Measurements from ENCODE around the gene KCP. TPM values are rescaled to one million over a fixed set of nuclear protein-coding genes. Genes with fewer than 3 reads are reported as not detected.
A peak's percentile ranks its signal among the peaks of the same experiment; 100 is the strongest.

The KCP gene
- total RNA-seq, 1 experiment from 2014 or later, result 0.50 TPM

DNA sequence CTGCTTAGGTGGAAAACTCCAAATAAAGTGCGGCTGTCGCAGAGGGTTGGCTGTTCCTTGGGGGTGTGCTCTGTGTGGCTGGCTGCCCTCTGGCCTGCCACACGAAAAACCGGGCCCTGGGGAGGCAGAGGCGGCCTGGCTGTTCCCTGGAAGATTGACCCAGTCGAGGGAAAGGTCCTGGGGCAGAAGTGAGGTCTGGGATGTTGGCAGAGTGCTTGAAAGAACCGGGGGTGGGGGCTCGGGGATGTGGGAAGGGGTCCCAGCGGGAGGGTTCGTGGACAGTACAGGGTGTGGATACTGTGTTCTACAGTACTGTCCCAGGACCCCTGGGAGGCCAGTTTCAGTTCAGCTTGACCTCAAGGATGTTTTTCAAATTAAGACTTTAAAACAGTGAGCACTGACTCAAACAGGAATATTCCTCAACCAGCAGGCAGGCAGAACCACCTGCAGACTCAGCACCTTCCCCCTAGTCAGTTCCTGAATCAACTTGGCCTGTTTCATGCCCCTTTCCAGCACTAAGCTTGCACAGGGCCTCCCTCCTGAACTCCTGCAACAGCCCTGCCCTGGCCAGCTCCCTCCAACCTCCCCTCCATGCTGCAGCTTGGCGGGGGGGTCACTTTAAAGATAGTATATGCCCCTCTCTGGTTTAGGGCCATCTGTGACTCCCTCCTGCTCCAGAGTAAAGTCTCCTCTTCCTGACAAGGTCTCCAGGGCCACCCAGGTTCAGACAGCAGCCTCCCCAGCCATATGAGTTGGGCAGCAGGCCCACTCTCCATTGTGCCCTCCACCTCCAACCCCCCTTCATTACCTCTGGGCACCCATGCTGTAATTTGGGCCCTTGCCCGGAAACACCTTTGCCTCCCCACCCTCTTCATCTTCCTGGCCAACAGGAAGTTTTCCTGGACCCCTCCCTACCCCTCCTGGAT, 51.0 kb downstream of the KCP start:
- Mint-ChIP-seq H3K4me3 (ENCODE audit: unreplicated experiment) (no peak overlapping the region), H3K27ac (ENCODE audit: unreplicated experiment) (no peak overlapping the region), H3K36me3 (ENCODE audit: insufficient read depth, unreplicated experiment) (peaks cover 37% of the 10 kb centered on the region), H3K27me3 (ENCODE audit: insufficient read depth, unreplicated experiment) (no peaks in the 10 kb centered on the region), H3K4me1 (ENCODE audit: low read depth, unreplicated experiment) (peaks cover 6% of the 10 kb centered on the region), H3K9me3 (ENCODE audit: unreplicated experiment) (no peaks in the 10 kb centered on the region)
- no TSS peak for BruUV-seq (replicated peaks)
- no peak overlapping the region for H3K4me3 ChIP-seq (ENCODE audit: low read depth, low read length)
- no peaks in the 10 kb centered on the region for H3K27me3 ChIP-seq (replicated peaks; ENCODE audit: control insufficient read depth, insufficient read depth, low read length)
- H3K36me3 ChIP-seq (ENCODE audit: control insufficient read depth, insufficient read depth, low read length), result no peaks in the 10 kb centered on the region; the same call in 1 of the 2 replicates
- TF ChIP-seq, protein P1, sequence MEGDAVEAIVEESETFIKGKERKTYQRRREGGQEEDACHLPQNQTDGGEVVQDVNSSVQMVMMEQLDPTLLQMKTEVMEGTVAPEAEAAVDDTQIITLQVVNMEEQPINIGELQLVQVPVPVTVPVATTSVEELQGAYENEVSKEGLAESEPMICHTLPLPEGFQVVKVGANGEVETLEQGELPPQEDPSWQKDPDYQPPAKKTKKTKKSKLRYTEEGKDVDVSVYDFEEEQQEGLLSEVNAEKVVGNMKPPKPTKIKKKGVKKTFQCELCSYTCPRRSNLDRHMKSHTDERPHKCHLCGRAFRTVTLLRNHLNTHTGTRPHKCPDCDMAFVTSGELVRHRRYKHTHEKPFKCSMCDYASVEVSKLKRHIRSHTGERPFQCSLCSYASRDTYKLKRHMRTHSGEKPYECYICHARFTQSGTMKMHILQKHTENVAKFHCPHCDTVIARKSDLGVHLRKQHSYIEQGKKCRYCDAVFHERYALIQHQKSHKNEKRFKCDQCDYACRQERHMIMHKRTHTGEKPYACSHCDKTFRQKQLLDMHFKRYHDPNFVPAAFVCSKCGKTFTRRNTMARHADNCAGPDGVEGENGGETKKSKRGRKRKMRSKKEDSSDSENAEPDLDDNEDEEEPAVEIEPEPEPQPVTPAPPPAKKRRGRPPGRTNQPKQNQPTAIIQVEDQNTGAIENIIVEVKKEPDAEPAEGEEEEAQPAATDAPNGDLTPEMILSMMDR (IDR thresholded peaks at IDR 0.05; ENCODE audit: insufficient read depth in 1 of 2, low read depth in 1 of 2, low read length in 1 of 2, severe bottlenecking in 1 of 2, unreplicated experiment in 1 of 2), result no peak
- DNase-seq, result no peak
- H3K4me1 ChIP-seq, result peaks cover 8% of the 10 kb centered on the region; the same call in 1 of the 2 replicates
- ChIA-PET CTCF (interaction anchor here (0.6 to 1.5 kb wide), 4 partner anchors 9 to 965 kb away, joined by 3 to 10 read pairs (median 4); no protein-coding TSS in a partner anchor), POLR2A (interaction anchor here (1.5 kb wide), 1 partner anchor 9 kb away, joined by 4 read pairs; no protein-coding TSS in a partner anchor)
- intact Hi-C loops (cut with micrococcal nuclease; ENCODE audit: unreplicated experiment), result no loop called here
- no peaks in the 10 kb centered on the region for H3K9me3 ChIP-seq

DNA sequence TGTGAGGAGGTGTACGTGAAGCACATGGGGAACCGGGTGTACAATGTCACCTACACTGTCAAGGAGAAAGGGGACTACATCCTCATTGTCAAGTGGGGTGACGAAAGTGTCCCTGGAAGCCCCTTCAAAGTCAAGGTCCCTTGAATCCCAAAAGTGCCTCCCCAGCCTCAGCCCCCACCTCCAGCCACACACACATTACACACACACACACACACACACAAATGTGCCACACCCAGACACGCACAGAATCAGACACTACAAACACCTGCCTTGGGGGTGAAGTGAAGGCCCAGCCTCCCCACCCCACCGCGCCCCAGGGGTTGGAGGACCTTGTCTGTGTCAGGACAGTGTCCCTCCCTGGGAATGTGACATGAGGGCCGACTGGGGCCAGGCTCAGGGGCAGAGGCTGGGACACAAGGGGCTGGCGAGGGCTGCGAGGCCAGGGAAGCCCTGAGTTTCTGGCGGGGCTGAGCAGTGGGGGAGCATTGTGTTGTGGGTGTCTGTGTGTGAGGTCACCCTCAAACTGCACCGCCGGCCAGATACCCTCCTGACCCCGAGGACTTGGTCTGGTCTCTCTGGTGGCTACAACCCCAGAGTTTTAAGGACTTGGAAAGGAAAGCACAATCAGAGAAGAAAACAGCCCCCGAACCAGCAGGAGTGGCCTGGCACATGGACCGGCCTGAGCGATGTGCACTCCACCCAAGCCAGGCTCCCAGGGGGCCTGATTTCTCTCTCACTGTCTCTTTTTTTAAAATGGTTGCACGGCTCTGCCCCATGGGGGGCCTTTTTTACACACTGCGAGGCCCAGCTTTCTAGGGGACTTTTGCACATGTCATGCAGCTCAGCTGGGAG, 51.9 kb downstream of the KCP start:
- ChIA-PET CTCF (no interaction called here), POLR2A (no interaction called here)
- no peaks in the 10 kb centered on the region for H3K36me3 ChIP-seq (ENCODE audit: control insufficient read depth, insufficient read depth, low read length)
- H3K4me3 ChIP-seq (ENCODE audit: low read depth, low read length), result no peak overlapping the region
- Mint-ChIP-seq H3K9me3 (ENCODE audit: unreplicated experiment) (no peaks in the 10 kb centered on the region), H3K27me3 (ENCODE audit: insufficient read depth, unreplicated experiment) (no peaks in the 10 kb centered on the region), H3K36me3 (ENCODE audit: insufficient read depth, unreplicated experiment) (peaks cover 42% of the 10 kb centered on the region), H3K4me3 (ENCODE audit: unreplicated experiment) (no peak overlapping the region), H3K4me1 (ENCODE audit: low read depth, unreplicated experiment) (peaks cover 6% of the 10 kb centered on the region), H3K27ac (ENCODE audit: unreplicated experiment) (no peak overlapping the region)
- no peaks in the 10 kb centered on the region for H3K27me3 ChIP-seq (replicated peaks; ENCODE audit: control insufficient read depth, insufficient read depth, low read length)
- intact Hi-C loops (cut with micrococcal nuclease; ENCODE audit: unreplicated experiment), result no loop called here
- TF ChIP-seq, protein P1 (IDR thresholded peaks at IDR 0.05; ENCODE audit: insufficient read depth in 1 of 2, low read depth in 1 of 2, low read length in 1 of 2, severe bottlenecking in 1 of 2, unreplicated experiment in 1 of 2), result no peak
- H3K9me3 ChIP-seq, result no peaks in the 10 kb centered on the region
- DNase-seq, result no peak
- peaks cover 5% of the 10 kb centered on the region; the same call in 1 of the 2 replicates for H3K4me1 ChIP-seq
- BruUV-seq (replicated peaks), result TSS peak; percentile 26

DNA sequence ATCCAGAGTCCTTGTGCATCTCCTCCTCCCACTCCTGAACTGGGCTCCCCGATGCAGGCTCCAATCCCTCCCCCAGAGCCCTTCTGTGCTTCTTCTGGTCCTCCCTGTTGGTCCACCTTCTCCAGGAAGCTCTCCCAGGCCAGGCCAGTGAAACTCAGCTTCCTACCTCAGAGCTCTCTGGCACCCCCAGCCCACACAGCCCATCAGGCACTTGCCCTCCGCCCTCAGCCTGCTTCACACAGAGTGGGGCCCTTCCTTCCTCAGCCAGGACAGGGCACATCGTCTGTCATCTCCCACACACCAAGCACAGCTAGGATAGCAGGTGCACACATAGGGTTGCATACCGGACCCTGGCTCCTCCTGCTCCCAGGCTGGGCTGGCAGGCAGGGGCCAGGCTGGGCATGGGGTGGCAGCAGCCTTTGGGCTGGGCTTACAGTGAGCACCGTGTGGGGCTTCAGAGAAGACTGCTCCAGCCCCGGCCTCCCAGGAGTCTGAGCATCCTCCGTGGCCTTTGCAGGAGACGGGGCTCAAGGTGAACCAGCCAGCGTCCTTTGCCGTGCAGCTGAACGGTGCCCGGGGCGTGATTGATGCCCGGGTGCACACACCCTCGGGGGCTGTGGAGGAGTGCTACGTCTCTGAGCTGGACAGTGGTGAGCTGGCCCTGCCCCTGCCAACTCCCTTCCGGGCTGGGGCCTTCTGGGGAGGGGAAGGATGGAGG, 54.3 kb downstream of the KCP start:
- Mint-ChIP-seq H3K4me3 (ENCODE audit: unreplicated experiment) (no peak overlapping the region), H3K36me3 (ENCODE audit: insufficient read depth, unreplicated experiment) (peaks cover 36% of the 10 kb centered on the region), H3K4me1 (ENCODE audit: low read depth, unreplicated experiment) (no peaks in the 10 kb centered on the region), H3K27ac (ENCODE audit: unreplicated experiment) (no peak overlapping the region), H3K27me3 (ENCODE audit: insufficient read depth, unreplicated experiment) (no peaks in the 10 kb centered on the region), H3K9me3 (ENCODE audit: unreplicated experiment) (no peaks in the 10 kb centered on the region)
- no peak overlapping the region for H3K4me3 ChIP-seq (ENCODE audit: low read depth, low read length)
- no peaks in the 10 kb centered on the region for H3K9me3 ChIP-seq
- intact Hi-C loops (cut with micrococcal nuclease; ENCODE audit: unreplicated experiment), result no loop called here
- no TSS peak for BruUV-seq (replicated peaks)
- no peak for DNase-seq
- ChIA-PET CTCF (no interaction called here), POLR2A (no interaction called here)
- TF ChIP-seq, protein P1 (IDR thresholded peaks at IDR 0.05; ENCODE audit: insufficient read depth in 1 of 2, low read depth in 1 of 2, low read length in 1 of 2, severe bottlenecking in 1 of 2, unreplicated experiment in 1 of 2), result no peak
- no peaks in the 10 kb centered on the region for H3K4me1 ChIP-seq
- H3K27me3 ChIP-seq (replicated peaks; ENCODE audit: control insufficient read depth, insufficient read depth, low read length), result no peaks in the 10 kb centered on the region
- no peaks in the 10 kb centered on the region for H3K36me3 ChIP-seq (ENCODE audit: control insufficient read depth, insufficient read depth, low read length)

Data from Caco-2 (cell line).